ENCODE results near the gene RPS14.
"Not testable (repeated sequence)": the region's sequence is repeated elsewhere in the genome, so short reads cannot be mapped to it uniquely, and the experiment has no call there.

Gene RPS14

DNA sequence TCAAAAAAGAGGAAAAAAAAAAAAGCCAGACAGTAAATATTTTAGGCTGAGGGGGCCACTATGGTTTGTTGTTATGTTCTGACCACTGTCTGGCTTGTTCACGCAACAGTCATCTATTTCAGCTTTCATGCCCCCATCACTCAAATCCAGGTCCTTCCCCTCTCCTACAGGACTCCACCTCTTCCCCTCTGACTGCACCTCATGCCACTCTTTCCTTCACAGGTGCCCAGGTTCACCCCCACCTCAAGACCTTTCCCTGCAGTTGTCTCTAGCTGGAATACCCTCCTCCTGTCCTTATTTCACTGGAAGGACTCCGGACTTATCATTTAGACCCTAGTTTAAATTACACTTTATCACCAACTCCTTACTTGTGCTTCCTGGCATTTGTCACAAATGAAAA is 3.5 kb downstream of the RPS14 start:
- no peak for DNase-seq (ENCODE audit: low read depth in 3 of 3)

DNA sequence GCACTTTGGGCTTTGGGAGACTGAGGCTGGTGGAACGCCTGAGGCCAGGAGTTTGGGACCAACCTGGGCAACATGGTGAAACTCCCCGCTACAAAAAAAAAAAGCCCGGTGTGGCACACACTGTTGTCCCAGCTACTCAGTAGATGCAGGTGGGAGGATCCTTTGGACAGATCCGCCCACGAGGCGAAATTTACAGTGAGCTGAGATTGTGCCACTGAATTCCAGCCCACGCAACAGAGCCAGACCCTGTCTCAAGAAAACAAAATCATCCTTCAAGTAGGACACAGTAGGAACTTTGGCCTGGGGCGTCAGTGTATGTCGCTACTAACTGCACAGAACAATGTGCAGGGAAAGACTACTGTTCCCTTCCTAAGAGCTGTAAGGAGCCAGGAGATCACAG is 4.8 kb downstream of the RPS14 start:
- DNase-seq (ENCODE audit: low read depth in 3 of 3) = no peak

DNA sequence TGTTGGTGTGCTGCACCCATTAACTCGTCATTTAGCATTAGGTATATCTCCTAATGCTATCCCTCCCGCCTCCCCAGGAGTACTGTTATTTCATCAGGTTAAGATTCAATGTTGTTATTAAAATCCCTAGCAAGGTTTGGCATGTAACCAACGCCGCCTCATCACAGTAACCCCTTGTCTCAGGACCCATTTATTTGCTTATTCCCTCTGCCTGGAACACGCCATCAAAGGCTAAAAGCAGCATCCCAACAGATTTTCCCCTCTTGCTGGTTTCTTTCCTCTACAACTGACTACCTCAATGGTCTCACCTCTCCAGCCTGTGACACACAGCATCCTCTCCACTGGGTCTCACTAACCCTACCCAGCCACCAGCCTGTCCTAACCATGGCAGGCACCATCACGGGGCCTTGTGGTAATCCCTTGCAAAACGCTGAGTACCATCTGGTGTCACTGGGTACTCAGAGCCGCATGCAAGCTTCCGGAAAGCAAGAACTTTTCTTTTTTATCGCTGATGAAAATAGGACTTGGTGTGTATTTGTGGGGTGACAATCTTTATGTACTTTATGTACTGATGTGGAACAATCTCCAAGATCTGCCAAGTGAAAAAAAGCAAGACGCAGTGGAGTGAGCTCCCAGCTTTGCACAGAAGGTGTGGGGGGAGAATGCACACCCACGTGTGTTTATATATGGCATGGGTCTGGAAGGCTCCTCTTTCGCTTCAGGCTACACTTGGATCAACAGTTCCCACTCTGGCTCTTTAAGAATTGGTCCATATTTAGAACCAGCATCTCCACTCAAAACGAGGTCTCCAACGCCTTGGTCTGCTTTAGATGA is 6.1 kb downstream of the RPS14 start:
- no peak for DNase-seq (ENCODE audit: low read depth in 3 of 3)

DNA sequence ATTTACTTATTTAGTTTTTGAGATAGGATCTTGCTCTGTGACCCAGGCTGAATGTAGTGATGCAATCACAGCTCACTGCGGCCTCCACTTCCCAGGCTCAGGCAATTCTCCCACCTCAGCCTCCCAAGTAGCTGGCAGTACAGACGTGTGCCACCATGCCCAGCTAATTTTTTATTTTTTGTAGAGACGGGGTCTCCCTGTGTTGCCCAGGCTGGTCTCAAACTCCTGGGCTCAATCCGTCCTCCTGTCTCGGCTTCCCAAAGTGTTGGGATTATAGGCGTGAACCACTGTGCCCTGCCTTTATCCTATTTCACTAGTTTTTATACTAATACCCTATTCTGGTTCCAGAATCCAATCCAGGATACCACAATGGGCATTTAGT is 6.8 kb downstream of the RPS14 start:
- DNase-seq (ENCODE audit: low read depth in 3 of 3) = no peak

DNA sequence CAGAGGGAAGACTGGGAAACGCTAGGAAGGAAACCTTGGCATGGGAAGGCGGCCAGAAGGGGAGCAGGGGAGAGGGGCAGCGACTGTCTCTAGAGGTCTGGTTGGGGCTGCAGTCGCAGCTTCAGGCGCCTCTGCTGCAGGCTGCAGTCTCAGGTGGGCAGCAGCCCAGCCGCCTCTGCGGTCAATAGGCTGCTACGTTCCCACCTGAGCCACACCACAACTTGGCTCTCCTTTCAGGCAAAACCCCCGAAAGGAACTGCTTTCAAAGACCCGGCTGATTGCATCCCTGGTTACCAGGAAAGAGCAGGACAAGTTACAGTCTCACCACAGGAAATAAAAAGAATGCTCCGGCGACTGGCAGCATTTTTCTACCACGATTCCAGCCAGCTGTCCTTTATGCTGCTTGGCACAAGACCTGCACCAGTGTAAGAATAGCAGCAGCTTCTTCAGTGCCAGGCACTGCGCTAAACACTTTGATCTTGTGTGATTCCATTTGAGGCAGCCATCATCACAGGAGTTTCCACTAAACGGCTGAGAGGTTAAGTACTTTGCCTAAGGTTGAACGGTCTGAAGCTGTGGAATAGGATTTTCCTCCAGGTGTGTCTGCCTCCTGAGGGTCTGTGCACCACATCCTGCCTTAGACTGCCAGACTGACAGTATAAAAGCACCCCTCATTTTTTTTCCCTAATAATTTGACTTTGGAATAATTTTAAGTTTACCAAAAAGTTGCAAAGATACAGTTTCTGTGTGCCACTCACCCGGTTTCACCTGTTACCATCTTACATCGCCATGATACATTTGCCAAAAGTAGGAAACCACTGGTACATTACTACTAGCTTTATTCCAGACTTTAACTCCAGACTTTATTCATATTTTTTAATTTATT is 7.5 kb downstream of the RPS14 start:
- no peak for DNase-seq (ENCODE audit: low read depth in 3 of 3)

DNA sequence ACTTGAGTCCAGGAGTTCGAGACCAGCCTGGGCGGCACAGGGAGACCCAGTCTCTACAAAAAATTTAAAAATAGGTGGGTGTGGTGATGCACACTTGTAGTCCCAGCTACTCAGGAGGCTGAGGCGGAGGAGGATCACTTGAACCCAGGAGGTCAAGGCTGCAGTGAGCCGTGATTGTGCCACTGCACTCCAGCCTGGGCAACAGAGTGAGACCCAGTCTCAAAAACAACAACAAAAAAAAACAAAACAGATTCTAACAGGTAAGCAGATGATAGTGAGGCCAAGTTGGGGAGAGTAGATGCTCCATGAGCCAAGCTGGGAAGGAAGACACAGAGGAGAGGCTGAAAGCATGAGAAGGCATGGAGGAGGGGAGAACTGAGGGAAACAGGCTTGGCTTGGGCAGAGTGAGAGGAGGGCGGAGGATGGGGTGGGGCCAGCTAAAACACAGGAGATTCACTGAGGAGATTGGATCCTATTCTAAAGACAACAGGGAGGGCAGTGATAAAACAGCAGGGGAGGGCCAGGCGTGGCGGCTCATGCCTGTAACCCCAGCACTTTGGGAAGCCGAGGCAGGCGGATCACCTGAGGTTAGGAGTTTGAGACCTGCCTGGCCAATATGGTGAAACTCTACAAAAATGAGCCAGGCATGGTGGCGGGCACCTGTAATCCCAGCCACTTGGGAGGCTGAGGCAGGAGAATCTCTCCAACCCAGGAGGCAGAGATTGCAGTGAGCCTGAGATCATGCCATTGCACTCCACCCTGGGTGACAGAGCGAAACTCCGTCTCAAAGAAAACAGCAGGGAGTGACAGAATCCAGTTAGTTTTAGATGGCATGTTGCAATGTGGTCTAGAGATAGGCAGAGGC is 8.4 kb downstream of the RPS14 start:
- no peak for DNase-seq (ENCODE audit: low read depth in 3 of 3)

DNA sequence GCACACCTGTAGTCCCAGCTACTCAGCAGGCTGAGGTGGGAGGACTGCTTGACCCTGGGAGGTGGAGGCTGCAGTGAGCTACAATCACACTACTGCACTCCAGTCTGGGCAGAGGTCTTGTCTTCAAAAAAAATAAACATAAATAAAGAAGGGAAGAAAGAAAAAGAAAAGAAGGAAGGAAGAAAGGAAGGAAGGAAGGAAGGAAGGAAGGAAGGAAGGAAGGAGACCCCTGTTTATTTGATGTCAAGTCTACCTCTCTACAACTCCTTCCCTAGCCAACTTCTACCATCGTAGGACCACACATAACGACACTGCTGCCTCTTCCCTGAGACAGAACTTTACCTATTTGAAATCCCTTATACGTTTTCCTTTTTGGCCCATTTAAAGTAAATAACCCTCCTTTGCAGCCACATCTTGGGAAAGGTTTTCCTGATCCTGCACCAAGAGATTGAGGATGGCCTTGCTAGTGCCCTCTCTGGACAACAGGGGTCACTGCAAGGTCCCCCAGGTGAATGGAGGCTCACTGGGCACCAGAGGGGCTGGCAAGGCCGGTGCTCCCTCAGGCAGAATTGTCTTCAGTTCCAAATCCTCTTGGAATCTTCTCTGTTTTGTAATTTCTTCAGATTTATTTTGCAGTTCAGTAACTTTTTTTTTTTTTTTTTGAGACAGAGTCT is 10.5 kb downstream of the RPS14 start:
- DNase-seq (ENCODE audit: low read depth in 3 of 3) = no peak

DNA sequence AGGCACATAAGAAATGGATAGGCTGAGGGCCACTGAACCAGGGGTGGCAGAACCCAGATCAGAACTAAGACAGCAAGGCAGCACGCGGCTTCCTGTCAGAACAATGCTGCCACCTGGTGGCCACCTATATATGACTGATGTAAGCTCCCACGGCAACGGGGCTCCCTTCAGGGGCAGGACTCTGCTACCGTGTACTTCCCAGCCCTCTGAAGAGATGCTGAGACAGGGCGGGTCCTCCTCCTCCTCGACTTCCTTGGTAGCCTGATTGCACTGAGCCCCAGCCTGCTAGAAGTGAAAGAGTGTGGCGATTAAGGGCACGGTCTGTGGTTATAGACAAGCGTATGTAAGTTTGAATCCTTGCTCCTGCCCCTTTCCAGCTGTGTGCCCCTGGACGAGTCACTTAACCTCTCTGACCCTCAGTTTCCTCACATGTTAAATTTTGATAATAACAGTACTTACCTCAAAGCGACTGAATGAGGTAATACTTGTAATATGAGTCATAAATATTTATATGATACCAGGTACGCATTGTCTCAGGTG is 13.3 kb downstream of the RPS14 start:
- peak; percentile 83 to 92 (median 87) for DNase-seq (ENCODE audit: low read depth in 3 of 3)

DNA sequence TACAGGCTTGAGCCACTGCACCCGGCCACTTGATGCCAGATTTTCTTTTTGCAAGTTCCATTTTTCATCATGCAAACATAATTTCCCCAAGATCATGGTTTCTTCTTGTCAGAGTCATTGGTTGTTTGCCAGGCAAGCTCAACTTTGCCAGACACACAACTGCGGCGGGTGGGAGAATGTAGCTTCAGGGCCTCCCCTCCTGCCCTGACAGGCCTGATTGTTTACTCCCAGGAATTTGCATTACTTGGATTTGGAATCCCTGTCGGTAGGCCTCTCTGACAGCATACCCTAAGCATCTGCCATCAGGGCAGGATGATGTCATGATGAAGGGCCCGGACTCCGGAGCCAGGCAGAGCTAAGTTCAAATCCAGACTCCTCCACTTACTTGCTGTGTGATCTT is 15.1 kb downstream of the RPS14 start:
- no peak for DNase-seq (ENCODE audit: low read depth in 3 of 3)

DNA sequence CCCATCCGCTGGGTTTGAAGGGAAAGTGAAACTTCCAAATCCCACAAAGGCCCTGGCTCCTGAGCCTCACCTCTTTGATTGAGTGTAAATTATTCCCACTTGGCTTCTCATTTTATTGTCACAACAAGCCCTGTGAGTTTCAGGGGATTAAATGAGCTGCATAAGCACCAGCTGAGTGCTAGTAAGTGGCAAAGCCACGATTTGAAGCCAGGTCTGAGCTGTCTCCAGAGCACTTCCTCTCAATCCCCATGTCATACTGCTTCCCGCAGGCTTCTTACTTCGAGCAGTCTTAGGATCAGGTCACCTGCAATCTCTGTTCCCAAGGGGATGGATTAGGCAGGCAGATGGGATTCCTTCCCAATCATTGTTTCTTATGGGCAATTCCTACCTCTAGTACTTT is 18.0 kb downstream of the RPS14 start:
- DNase-seq (ENCODE audit: low read depth in 3 of 3) = no peak

DNA sequence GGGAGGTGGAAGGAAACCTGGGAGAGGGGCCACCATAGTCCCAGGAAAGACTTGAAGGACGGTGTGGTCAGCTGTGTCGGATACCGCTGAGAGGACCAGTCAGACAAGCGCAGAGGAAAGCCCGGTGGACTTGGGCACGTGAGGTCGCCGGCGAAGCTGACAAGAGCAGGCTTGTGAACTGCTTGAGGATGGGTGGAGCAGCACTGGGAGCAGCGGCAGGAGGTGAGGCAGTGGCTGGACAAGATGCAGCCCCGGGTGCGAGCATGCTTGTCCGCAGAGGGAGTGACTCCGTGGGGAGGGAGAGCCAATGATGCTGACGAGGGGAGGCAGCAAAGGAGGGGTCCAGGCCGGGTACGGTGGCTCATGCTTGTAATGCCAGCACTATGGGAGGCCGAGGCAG is 18.5 kb downstream of the RPS14 start:
- no peak for DNase-seq (ENCODE audit: low read depth in 3 of 3)

DNA sequence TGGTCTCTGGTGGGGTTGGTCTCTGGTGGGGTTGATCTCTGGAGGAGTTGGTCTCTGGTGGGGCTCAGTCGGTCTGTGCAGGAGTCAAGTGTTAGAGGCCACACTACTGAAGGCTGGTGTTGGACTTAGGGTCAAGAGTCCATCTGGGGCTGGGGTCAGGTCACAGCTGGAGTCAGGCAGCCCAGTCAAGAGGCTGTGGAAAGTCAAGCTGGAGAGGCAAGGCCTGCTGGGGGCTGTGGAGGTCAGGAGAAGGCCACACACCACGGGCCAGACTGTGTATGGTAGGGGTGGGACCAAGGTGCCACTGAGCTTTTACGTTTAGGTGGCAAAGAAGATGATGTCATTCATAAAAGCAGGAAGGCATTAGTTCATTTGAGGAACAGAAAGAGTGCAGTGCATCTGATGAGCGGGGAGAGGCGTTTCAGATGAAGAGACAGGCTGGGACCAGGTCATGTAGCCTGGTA is 20.1 kb downstream of the RPS14 start:
- no peak for DNase-seq (ENCODE audit: low read depth in 3 of 3)

DNA sequence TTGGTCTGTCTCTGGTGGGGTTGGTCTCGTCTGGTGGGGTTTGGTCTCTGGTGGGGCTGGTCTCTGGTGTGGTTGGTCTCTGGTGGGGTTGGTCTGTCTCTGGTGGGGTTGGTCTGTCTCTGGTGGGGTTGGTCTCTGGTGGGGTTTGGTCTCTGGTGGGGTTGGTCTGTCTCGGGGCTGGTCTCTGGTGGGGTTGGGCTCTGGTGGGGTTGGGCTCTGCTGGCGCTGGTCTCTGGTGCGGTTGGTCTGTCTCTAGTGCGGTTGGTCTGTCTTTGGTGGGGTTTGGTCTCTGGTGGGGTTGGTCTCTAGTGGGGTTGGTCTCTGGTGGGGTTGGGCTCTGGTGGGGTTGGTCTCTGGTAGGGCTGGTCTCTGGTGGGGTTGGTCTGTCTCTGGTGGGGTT is 20.6 kb downstream of the RPS14 start:
- no peak for DNase-seq (ENCODE audit: low read depth in 3 of 3)

DNA sequence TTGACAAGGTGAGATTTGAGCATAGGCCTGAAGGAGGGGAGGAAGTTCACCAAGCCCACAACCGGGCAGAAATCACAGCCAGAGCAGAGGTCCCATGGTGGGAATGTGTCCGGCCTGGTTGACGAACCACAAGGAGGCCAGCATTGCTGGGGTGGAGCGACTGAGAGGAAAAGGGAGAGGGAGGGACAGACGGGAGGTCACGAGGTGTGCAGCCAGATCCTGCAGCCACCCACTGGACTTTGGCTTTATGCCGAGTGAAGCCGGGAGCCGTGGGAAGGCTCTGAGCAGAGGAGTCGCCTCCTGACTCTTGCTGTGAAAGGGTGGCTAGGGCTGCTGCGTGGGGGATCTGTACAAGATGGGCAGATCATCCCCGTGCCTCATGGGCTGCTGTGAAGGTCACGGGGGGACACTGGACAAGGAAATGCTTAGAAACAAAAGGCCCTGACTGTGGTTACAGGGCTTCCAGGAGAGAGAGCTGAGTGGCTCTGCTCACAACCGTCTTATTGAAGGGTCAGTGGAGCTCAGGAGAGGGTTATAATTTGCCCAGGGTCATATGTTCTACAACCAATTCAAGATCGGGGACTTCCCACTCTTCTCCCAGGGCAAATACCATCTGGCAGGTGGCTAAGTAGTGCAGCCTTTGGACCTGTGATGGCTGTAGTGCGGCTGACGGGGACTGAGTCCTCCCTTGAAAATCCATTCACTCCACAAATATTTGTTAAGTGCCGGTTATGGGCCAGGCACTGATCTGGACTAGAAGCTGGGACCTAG is 21.2 kb downstream of the RPS14 start:
- no peak for DNase-seq (ENCODE audit: low read depth in 3 of 3)

DNA sequence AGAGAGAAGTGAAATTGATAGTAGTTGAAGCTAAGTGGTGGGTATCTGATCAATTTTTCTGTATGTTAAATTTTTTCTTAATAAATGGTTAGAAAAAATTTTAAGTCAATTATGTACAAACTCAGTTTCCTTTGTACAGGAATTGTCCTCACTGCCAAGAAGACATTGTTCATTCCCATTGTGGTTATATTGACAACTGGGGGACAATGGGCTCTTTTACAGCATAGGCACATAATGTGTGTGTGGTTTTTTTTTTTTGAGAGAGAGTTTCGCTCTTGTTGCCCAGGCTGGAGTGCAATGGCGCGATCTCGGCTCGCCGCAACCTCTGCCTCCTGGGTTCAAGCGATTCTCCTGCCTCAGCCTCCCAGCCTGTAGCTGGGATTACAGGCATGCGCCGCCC is 23.4 kb downstream of the RPS14 start:
- not testable (repeated sequence) for DNase-seq (ENCODE audit: low read depth in 3 of 3)

DNA sequence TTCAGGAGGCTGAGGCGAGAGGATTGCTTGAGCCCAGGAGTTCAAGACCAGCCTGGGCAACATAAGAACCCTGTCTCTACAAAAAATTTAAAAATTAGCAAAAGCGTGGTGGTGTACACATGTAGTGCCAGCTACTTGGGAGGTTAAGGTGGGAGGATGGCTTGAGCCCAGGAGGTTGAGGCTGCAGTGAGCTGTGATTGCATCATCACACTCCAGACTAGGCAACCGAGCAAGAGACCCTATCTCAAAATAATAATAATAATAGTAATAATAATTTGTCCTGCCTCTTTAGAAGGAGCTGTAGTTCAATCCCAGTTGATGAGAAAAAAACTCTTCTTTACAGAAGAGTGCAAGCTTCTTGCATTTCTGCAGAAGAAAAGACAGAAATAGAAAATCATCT is 26.8 kb downstream of the RPS14 start:
- no peak for DNase-seq (ENCODE audit: low read depth in 3 of 3)

DNA sequence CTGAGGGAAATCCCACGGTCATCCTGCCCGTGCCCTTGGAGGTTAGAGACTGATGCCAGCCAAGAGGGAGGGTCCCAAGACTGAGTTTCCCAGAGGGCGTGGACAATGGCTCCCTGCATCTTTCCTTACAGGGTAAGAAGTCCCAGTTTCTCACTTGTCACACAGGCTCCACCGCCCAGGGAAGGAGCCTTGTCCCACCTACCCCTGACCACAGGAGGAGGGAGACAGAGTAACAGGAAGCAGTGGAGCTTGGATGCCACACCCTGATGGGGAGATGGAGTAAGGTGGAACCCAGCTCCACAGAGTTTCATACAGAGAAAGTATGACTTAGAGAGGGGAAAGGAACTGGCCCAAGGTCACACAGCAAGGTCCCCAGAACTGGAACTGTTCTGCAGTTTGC is 27.5 kb downstream of the RPS14 start:
- no peak for DNase-seq (ENCODE audit: low read depth in 3 of 3)

DNA sequence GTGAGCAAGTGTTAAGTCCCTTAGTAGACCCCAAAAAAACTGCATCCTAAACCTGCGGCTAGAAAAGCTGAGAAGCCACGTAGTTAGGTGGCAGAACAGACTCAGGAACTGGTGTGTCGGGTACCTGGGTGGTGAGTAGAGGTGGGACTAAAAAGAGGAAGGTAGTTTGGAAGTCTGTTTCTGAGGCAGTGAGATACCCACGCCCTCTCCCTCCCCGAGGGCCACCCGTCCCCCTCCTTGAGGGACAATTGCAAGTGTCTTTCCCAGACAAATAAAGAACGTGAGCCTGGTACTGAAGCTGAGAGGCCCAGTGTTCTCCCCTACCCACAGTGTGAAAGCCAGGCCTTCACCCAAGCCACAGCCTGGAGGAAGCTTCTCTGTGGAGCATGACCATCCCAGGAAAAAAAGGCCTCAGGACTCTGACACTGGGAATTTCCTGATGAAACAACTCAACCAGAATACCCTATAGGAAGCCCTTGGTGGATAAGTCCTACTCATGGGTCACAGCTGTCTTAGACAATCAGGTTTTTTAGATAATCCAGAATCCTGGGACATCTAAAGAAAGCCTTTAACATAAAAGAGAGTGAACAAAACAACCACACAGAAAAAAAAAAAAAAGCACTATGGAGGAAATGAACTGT is 29.8 kb downstream of the RPS14 start:
- no peak for DNase-seq (ENCODE audit: low read depth in 3 of 3)

DNA sequence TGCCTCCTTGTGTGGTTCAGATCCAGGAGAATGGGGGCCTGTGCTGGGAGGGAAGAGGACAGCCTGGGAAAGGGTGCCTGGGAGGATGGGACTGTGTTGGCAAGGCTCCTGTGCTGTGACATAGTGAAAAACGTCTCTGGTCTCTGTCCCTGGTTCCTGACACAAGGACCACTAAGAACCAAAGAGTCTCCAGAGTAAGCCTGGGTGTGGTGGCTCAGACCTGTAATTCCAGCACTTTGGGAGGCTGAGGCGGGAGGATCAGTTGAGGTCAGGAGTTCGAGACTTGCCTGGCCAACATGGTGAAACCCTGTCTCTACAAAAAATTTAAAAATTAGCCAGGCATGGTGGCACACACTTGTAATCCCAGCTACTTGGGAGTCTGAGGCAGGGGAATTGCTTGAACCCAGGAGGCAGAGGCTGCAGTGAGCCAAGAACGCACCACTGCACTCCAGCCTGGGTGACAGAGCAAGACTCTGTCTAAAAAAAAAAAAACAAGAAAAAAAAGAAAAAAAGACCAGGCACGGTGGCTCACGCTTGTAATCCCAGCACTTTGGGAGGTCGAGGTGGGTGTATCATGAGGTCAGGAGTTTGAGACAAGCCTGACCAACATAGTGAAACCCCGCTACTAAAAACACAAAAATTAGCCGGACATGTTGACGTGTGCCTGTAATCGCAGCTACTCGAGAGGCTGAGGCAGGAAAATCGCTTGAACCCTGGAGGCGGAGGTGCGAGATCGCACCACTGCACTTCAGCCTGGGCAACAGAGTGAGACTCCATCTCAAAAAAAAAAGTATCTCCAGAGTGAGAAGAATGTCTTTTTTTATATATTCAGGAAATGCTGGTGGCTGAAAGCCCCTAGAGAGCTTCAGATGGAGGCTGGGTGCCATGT is 35.4 kb downstream of the RPS14 start:
- not testable (repeated sequence) for DNase-seq (ENCODE audit: low read depth in 3 of 3)

All from stimulated activated CD4-positive, alpha-beta T cell treated with anti-CD3 and anti-CD28 coated beads, TNF-alpha, amount 100 ng/mL, for 48 hours (primary cell).